ENCODE results near the gene AK1. TPM values are rescaled to one million over a fixed set of nuclear protein-coding genes. Genes with fewer than 3 reads are reported as not detected.

The AK1 gene
- total and polyA plus RNA-seq, 8 donors, result 8.9 to 81.7 (median 16.6) TPM

GRCh38 chr9:127878001-127878651, 651 bp upstream of the AK1 start:
- FAIRE-seq (no peak), DNase-seq (peak in 2 of 6 donors; percentile 59 to 64), ATAC-seq (peak; percentile 2 to 11 (median 6))
- Histone ChIP-seq H3K4me3 (peak overlapping the region; percentile 36 to 67 (median 46)), H3K36me3 (no peaks in the 10 kb centered on the region), H3K4me1 (peaks cover 0 to 8% (median 0%) of the 10 kb centered on the region in 3 donors), H3K9me3 (no peaks in the 10 kb centered on the region), H3K27me3 (no peaks in the 10 kb centered on the region), H3K27ac (peak overlapping the region in 3 of 4 donors; percentile 9 to 30 (median 12))
- TF ChIP-seq, protein P1, sequence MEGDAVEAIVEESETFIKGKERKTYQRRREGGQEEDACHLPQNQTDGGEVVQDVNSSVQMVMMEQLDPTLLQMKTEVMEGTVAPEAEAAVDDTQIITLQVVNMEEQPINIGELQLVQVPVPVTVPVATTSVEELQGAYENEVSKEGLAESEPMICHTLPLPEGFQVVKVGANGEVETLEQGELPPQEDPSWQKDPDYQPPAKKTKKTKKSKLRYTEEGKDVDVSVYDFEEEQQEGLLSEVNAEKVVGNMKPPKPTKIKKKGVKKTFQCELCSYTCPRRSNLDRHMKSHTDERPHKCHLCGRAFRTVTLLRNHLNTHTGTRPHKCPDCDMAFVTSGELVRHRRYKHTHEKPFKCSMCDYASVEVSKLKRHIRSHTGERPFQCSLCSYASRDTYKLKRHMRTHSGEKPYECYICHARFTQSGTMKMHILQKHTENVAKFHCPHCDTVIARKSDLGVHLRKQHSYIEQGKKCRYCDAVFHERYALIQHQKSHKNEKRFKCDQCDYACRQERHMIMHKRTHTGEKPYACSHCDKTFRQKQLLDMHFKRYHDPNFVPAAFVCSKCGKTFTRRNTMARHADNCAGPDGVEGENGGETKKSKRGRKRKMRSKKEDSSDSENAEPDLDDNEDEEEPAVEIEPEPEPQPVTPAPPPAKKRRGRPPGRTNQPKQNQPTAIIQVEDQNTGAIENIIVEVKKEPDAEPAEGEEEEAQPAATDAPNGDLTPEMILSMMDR (IDR thresholded peaks at IDR 0.05), result no peak
- intact Hi-C loops (cut with DNase I), result no loop called here
- WGBS, 2 donors, result 28 to 29% methylated on average over 18 of the region's 18 CpGs

DNA sequence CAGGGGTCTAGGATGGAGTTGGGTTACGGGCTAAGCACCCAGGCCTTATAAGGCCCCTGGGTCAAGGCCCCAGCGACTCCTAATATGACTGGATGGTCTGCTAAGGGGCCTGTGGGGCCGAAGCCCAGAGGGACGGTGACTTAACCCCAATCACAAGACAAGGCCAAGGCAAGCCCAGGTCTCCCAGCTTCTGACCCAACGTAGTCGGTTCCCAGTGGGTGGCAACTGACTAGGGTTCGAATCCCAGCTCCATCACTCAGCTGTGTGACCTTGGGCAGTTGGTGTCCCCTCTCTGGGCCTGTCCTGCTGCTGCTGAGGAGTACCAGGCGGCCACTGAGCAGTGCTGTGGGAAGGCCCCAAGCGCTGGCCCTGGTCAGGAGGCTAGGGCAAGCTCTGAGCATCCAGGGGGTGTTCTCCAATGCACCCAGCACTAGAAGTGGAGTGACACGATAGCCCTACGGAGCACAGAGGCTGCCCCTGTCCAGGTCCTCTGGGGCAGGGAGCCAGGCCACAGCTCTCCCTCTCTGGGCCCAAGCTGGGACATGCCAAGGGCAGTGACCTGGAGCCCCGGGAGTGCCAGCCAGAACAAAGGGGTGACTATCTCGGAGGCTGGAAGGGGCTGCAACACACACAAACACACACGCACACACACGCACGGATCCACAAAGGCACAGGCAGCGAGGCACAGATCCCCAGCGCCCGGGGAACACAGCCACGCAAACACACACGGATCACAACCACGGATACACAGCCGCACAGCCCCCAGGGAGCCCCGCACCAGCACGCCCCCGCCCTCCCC, 512 bp downstream of the AK1 start:
- DNase-seq, result peak in 2 of 6 donors; percentile 62 to 71
- no peak for FAIRE-seq
- intact Hi-C loops (cut with DNase I), result no loop called here
- ATAC-seq, result peak; percentile 18 to 45 (median 31)
- Histone ChIP-seq H3K4me1 (peaks cover 0 to 8% (median 0%) of the 10 kb centered on the region in 3 donors), H3K9me3 (no peaks in the 10 kb centered on the region), H3K36me3 (no peaks in the 10 kb centered on the region), H3K4me3 (peak overlapping the region; percentile 36 to 67 (median 46)), H3K27ac (no peak overlapping the region), H3K27me3 (no peaks in the 10 kb centered on the region)
- 22 to 27% methylated on average over 26 of the region's 26 CpGs for WGBS, 2 donors
- TF ChIP-seq, protein P1 (IDR thresholded peaks at IDR 0.05), result no peak

DNA sequence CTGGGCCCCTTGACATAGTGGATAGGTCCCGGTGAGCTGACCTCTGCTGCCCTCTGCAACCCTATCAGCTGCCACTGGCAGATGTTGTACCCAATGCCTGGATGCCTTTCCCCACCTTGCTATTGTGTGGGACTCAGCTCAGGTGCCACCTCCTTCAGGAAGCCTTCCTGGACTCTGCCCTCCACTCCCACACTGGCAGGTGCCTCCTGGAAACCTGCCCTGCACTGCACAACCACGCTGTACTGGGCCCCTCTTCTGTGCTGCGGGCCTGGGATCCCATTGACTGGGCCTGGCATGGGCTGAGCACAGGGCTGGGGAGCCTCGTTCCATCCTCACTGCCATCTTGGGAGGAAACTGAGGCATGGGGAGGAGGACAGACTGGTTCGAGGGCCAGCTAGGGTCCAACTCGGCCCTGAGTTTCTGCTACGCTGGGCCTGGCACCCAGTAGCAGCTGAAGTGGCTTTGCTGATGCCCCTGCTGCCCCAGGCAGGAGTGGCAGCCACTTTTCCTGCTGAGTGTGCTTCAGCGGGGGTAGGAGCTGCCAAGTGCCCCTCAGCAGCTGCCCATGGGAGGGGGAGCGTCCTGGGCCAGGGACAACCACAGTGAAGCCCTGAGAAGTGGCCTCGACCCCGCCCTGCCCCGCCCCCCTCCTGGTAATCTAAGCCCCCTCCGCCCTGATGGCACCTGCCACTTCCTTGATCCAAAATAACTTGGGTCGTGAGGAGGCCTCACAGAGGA, 1.3 kb downstream of the AK1 start:
- Histone ChIP-seq H3K4me3 (no peak overlapping the region), H3K27ac (no peak overlapping the region), H3K27me3 (no peaks in the 10 kb centered on the region), H3K4me1 (peaks cover 0 to 8% (median 0%) of the 10 kb centered on the region in 3 donors), H3K36me3 (no peaks in the 10 kb centered on the region), H3K9me3 (no peaks in the 10 kb centered on the region)
- FAIRE-seq (no peak), DNase-seq (peak in 2 of 6 donors; percentile 17 to 51), ATAC-seq (no peak)
- TF ChIP-seq, protein P1 (IDR thresholded peaks at IDR 0.05), result no peak
- intact Hi-C loops (cut with DNase I), result no loop called here
- 68 to 69% methylated on average over 13 to 14 of the region's 14 CpGs for WGBS, 2 donors

GRCh38 chr9:127875306-127875966, 2.0 kb downstream of the AK1 start:
- H3K4me1 ChIP-seq, result peaks cover 0 to 8% (median 0%) of the 10 kb centered on the region in 3 donors

More at GRCh38 chr9:127875306-127875966, 2.0 kb downstream of the AK1 start:
- DNase-seq (peak in 2 of 6 donors; percentile 23 to 61), ATAC-seq (no peak), FAIRE-seq (no peak)
- intact Hi-C loops (cut with DNase I), result no loop called here
- TF ChIP-seq, protein P1 (IDR thresholded peaks at IDR 0.05), result no peak
- WGBS, 2 donors, result 80 to 85% methylated on average over 10 of the region's 10 CpGs
- Histone ChIP-seq H3K4me3 (no peak overlapping the region), H3K36me3 (no peaks in the 10 kb centered on the region), H3K27ac (no peak overlapping the region), H3K9me3 (no peaks in the 10 kb centered on the region), H3K27me3 (no peaks in the 10 kb centered on the region)
